GM18867 (cell line): ENCODE results near the gene SRCAP.
"Not testable (repeated sequence)": the region's sequence is repeated elsewhere in the genome, so short reads cannot be mapped to it uniquely, and the experiment has no call there.

Source experiments
- ATAC-seq: cut with Tn5 transposase; IDR thresholded peaks from one replicate; pipeline ENCODE4 v1.9.1; 2021; ENCODE audit warnings: mild to moderate bottlenecking, moderate library complexity; ENCODE audit not compliant: unreplicated experiment

Gene SRCAP

DNA sequence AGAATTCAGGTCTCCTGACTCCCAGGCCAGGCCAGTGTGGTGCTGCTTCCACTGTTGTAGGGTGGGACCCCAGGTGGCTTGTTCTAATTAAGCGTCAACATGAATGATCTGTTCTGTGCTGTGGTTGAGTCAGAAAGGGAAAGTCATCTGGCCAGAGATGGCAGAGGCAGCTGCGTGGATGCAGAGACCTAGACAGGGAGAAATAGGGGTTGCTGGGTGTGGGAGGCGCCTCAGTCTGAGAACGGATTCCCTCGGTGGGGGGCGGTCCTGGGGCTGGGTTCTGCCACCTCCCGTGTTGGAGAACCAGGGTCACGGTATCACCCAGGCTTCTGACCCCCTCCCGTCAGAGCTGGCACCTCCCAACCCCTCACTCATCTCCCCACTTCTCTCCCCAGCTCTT is 35.2 kb upstream of the SRCAP start:
- ATAC-seq: no peak

DNA sequence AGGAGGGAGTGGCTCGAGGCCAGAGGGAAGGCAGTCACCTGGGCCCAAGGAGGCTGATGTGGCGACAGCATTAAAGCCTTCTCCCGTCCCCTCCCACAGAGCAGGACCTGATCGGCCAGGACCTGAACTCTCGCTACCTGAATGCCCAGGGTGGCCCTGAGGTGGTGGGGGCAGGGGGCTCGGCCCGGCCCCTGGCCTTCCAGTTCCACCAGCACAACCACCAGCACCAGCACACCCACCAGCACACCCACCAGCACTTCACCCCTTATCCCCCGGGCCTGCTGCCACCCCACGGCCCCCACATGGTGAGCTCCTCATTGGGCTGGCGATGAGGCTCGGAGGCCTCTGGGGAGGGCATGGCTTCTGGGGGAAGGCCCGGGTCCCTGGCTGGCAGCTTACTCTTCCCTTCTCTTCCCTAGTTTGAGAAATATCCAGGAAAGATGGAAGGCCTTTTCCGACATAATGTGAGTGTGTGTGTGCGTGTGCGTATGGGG is 34.3 kb upstream of the SRCAP start:
- no peak for ATAC-seq

DNA sequence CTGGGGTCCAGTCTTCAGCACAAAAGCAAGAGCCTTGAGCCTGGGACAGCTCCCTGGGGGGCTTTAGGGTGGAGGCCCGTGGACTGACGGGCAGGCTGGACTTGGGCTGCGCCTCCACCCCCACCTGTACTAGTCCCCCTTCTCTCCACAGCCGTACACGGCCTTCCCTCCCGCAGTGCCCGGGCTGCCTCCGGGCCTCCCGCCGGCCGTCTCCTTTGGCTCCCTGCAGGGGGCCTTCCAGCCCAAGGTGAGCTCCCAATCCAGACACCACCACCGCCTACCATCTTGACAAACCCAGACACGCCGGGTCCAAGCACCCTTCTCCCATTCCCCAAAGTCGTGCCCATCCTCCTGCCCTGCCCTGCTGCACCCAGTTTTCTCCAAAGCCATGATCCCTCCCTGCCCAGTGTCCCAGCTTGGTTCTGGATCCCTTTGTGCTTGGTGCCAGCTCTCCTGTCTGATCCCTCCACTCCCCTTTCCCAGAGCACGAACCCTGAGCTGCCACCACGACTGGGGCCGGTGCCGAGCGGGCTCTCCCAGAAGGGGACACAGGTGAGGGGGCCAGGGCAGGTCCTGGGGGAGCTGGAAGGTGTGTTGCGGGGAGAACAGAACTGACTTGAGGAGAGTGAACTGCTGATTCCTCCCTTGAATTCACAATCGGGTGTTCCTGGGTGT is 33.7 kb upstream of the SRCAP start:
- ATAC-seq: no peak

DNA sequence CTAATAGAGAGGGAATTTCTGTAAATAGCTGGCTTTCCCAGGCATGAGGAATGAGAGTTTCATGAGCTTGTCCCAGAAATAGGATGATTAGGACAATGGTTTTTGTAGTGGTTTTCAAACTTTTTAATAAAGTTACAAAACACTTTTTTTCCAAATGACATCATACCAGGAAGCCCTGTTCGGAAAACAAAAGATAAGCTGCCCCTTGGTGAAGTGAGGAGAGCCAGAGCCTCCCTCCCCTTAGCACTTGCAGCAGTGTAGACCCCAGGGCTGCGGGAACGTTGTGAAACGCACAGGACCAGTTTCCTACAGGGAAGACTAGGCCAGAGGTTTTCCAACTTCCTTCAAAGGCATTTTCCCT is 33.2 kb upstream of the SRCAP start:
- ATAC-seq: no peak

DNA sequence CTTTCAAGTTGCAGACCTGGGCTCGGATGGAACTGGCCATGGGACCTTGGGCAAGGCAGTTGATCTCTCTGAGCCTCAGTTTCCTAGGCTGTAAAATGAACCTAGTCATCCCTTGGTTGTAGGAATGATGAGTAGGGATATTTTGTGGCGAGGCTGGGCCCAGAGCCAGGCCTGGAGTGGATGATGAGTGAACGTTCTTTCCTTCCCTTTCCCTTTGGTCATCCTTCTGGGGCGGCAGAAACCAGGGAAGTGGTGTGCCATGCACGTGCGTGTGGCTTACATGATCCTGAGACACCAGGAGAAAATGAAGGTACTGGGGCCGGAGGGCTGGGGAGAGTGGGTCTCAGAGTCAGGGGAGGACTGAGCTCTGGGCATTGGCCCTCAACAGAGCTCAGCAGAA is 32.3 kb upstream of the SRCAP start:
- ATAC-seq: no peak

DNA sequence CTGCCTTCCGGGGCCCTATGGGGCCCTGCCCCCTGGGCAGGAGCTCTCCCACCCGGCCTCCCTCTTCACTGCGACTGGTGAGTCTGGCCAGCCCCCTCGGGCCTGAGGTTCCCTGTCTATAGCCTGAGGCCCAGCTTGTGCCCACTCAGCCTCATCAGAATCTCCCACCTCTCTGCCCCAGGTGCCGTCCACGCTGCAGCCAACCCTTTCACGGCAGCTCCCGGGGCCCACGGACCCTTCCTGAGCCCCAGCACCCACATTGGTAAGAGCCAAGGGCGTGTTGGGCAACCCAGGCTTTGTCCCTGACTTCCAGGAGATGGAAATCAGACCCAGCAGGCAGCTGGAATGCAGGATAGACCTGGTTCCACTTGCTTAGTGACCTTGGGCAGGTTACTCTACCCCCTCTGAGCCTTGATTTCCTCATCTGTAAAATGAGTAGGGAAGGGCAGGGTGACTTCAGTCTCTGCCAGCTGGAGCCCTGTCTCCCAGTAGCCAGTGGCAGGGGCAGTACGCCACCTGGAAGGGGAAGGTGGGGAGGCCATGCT is 31.5 kb upstream of the SRCAP start:
- ATAC-seq: no peak

DNA sequence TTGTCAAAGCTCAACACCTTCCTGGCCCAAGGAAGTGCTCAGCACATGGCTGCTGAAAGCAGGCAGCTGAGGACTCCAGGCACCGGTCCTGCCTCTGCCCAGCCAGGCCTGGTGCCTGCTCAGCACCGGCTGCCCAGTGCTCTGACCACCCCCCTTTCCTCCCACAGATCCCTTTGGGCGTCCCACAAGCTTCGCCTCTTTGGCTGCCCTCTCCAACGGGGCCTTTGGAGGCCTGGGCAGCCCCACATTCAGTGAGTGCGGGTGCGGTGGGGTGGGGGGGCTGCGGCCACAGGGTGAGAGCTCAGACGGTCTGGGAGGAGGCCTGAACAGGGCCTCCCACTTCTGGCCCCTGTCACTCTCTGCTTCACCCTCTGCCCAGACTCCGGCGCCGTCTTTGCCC is 30.6 kb upstream of the SRCAP start:
- no peak for ATAC-seq

DNA sequence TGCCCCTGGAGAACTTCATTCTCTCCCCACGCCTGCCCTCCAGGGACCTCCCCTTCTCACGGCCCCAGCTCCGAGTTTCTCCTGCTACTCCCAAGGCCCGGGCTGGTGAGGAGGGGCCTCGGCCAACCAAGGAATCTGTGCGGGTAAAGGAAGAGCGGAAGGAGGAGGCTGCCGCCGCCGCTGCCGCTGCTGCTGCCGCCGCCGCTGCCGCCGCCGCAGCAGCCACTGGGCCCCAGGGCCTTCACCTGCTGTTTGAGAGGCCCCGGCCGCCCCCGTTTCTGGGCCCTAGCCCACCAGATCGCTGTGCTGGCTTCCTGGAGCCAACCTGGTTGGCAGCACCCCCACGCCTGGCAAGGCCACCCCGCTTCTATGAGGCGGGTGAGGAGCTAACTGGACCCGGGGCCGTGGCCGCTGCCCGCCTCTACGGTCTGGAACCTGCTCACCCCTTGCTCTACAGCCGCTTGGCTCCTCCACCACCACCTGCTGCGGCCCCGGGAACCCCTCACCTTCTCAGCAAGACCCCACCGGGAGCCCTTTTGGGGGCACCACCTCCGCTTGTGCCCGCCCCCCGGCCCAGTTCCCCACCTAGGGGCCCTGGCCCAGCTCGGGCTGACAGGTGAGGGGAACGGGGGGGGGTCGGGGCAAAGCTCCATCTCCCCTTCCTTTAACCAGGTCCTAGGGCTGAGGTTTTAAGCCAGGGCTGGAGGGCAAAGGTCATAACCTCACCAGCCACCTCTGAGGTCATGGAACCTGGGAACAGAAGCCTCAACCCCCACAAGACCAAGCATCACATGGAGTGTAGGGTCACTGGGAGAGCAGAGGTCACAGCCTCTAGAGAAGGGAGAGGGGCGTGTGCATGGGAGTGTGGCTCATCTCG is 29.7 kb upstream of the SRCAP start:
- ATAC-seq: no peak

DNA sequence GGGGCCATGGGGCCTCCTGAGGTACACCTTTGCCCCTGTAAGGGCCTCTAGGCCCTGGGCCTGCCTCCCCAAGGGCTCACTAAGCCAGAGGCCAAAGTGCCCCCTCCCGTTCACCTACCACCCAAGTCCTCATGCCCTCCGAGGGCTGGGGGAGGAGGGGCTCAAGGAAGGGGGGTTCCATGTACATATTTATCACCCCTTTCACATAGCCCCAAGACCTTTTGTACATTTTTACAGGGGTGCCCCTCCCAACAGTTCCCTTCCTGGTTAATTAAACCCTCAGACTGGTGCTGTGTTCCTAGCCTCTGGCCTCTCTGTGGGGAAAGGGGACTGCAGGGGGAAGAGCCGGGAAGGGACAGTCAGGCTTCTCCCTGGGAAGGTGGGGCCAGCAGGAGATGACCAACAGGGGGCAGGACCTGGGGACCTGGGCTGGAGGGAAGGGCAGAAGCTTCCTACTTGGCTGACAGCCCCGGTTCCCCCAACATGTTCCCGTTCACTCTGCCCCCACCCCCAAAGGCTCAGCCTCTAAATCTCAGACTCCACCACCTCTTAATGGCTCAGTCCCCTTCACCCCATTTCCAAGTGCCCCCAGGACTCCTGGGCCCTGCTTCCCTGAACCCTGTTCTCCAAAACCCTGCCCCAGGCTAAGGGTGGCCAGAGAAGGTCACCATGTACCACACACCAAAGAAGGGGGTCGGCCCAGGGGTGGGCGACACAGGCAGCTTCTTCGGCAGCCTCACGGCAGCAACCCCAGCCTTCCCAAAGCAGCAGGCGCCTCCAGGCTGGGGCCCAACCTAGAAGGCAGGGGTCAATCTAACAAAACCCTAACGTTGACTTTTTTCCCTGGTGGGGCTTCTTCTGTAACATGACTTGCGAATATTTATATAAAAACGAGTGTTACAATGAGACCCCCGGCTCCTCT is 28.8 kb upstream of the SRCAP start:
- no peak for ATAC-seq

DNA sequence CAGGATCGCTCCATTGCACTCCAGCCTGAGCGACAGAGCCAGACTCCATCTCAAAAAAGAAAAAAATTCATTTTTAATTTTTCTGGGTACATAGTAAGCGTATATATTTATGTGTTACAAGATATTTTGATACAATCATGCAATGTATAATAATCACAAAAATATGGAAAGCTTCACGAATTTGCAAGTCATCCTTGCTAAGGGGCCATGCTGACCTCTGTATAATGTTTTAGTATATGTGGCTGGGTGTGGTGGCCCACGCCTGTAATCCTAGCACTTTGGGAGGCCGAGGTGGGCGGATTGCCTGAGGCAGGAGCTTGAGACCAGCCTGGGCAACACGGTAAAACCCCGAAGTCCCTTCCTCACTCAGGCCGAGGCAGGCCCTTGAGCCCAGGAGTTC is 23.8 kb upstream of the SRCAP start:
- no peak for ATAC-seq

DNA sequence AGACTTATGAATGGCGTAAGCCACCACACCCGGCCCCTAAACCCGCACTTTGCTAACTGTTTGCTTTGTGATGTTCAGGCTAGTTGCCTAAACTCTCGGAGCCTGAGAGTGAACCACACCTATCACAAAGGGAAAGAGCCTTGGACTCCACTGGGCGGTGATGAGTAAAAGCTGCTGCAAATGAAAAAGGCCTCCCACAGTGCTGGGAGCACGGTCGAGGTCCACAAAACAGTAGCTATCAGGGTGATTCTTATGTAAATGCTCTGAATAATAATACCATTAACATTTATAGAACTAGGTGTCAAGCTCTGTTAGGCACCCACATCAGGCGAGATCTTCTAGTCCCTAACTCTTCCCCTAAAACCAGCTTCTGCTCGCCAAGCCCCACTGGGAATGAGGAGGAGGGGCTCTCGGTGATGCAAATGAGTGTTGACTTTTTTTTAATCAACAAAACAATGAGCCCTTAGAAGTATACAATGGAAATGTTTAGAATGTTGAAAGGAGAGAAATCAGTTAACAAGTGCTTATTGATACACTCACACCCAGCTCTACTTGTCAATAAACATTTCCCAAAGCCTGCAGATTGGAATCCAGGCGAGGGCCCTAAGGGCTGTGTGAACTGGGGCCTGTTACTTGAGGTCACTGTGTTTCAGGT is 20.9 kb upstream of the SRCAP start:
- ATAC-seq: no peak

DNA sequence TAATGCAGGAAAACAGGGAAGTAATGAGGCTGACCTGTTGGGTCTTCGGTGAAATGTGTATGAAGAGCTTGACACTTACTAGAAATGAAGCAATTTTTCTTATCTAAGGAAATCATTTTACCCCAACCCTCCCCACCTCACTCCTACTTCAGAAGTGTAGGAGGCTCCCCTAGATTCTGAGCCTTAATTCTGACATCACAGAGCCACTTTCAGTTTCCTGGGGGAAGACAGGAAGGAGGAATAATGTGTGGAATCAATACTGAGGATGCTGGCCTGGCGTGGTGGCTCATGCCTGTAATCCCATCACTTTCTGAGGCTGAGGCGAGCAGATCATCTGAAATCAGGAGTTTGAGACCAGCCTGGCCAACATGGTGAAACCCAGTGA is 20.4 kb upstream of the SRCAP start:
- ATAC-seq: no peak

DNA sequence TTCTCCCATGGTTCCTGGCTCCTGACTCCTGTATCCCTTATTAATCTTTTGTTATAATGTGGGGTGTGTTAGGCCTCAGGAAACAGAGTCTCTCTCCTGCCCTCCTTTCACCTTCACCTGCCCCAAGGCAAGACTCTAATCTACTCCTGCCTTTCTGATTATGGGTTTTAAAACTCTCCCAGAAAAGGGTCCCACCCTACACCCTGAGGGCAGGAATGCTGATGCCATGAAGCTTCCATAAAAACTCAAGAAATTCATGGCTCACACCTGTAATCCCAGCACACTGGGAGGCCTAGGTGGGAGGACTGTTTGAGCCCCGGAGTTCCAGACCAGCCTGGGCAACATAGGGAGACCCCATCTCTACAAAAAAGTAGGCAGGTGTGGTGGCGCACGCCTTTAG is 18.6 kb upstream of the SRCAP start:
- ATAC-seq: no peak

DNA sequence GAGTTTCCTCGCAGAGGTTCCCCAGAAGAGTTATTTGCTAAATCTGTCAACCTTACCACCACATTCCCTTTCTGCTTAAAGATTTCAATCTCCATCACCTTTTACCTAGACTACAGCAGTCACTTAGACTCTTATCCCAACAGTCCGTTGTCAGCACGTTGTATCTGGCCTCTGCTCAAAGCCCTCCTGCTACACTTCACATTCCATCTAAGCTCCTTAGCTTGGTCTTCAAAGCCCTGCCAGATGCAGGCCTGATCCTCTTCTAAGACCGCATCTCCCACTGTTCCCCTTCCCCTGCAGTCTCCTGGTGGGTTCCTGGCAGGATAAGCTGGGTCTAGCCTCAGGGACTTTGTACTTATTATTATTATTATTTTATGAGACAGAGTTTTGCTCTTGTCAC is 10.3 kb upstream of the SRCAP start:
- ATAC-seq: no peak

DNA sequence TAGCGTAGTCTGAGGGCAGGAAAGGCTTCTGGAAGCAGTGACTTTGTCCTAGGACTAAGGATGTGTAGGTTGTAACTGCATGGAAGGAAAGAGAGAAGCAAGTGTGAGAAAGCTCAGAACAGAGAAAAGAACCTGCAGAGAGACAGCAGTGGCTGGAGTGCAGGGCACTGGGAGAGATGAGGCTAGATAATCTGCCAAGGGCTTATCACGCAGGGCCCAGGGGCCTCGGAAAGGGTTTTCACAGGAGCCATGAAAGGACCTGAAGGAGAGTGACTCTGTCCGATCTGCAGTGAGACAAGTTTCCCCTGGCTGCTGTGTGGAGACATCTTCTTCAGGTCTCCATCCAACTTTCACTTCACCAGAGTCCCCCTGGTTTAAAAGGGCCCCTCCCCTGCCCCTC is 7.1 kb upstream of the SRCAP start:
- no peak for ATAC-seq

DNA sequence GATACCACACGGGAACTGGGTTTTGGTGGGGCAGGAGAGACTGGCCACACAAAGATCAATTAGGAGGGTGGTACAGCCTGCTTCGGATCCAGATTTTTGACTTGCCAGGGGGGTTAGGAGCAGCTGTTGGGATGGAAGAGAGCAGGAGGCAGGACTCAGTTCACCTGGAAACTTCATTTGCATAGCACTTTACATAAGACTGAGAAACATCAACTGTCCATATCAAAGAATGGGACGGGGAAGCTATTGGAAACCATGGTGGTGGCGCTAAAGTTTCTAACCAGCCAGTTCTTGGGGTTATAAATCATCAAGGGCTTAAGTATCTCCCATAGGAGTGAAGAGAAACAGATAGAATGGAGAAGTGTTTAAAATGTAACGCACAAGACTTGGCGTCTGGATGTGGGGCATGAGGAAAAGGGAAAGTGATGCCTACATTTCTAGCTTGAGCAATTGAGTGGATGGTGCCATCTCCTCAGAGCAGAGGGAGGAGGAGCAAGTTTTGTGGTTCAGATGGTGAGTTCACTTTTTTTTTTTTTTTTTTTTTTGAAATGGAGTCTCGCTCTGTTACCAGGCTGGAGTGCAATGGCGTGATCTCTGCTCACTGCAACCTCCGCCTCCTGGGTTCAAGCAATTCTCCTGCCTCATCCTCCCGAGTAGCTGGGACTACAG is 6.4 kb upstream of the SRCAP start:
- no peak for ATAC-seq

DNA sequence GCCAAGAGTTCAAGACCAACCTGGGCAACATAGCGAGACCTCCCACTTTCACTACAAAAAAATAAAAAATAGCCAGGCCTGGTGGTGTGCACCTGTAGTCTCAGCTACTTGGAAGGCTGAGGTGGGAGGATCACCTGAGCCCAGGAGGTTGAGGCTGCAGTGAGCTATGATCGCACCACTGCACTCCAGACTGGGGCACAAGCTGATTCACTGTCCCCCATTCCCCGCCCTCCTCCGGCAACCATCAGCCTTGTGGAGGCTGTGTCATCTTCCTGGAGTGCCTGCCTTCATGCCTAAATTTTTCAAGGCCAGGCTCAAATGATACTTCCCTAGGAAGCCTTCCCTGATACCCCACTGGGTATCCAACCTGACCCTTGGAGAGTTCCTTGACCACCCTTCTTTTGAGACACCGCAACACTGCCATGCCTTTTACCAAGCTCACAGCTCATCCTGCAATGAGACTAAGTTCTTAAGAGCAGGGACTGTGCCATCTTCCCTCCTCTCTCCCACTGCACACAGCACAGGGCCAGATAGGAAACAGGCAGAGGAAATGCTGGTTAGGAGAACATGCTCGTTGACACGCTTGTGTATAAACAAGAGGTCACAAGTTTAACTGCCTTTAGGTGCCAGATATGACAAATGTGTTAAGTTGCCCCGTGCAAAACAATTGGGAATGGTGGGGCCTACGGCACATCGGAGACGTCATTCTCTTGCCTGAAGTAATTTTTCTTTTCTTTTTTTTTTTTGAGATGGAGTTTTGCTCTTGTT is 3.9 kb upstream of the SRCAP start:
- no peak for ATAC-seq

DNA sequence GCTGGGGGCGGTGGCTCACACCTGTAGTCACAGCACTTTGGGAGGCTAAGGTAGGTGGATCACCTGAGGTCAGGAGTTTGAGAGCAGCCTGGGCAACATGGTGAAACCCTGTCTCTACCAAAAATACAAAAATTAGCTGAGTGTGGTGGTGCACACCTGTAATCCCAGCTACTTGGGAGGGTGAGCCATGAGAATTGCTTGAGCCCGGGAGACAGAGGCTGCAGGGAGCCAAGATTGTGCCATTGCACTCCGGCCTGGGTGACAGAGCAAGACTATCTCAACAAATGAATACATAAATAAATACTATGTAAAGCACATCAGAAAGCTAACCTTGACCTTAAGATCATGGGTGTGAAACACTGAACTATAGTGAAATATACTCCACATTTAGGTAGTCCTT is 2.3 kb upstream of the SRCAP start:
- not testable (repeated sequence) for ATAC-seq
